Stimulated activated CD4-positive, alpha-beta T cell treated with anti-CD3 and anti-CD28 coated beads, Interleukin-1b, Interleukin-23, amount 100 ng/mL, for 24 hours (primary cell): ENCODE results near the gene TTYH3.

ENCODE experiments used
- DNase-seq, 4 experiments: peaks; one replicate each; pipeline ENCODE4 v3.0.0-alpha.2; 2020; ENCODE audit warnings: low read depth in 4 of 4, low spot score in 1 of 4

Gene TTYH3

GRCh38 chr7:2701832-2702593, 70.2 kb downstream of the TTYH3 start:
- DNase-seq = no peak

- no peak for DNase-seq
These were observed 70.8 kb downstream of the TTYH3 start for GRCh38 chr7:2702594-2702957.

GRCh38 chr7:2705371-2706096, 73.7 kb downstream of the TTYH3 start:
- DNase-seq = no peak

- no peak for DNase-seq
These were observed 74.9 kb downstream of the TTYH3 start for GRCh38 chr7:2706685-2707126.

DNA sequence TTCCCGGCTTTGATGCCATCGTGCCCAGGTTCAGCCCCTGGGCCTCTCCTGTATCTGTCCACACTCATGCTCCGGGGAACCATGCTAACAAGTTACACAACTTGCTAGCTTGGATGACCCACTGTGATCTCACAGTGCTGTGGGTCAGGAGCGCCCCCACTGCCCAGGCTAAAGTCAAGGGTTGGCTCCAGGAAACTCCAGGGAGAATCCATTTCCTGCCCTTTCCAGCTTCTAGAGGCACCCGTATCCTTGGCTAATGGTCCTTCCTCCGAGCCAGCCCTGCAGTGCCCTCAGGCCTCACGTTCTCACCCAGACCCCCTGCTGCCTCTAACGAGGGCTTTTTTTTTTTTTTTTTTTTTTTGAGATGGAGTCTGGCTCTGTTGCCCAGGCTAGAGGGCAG, 75.7 kb downstream of the TTYH3 start:
- no peak for DNase-seq

GRCh38 chr7:2708041-2708440, 76.3 kb downstream of the TTYH3 start:
- no peak for DNase-seq

DNA sequence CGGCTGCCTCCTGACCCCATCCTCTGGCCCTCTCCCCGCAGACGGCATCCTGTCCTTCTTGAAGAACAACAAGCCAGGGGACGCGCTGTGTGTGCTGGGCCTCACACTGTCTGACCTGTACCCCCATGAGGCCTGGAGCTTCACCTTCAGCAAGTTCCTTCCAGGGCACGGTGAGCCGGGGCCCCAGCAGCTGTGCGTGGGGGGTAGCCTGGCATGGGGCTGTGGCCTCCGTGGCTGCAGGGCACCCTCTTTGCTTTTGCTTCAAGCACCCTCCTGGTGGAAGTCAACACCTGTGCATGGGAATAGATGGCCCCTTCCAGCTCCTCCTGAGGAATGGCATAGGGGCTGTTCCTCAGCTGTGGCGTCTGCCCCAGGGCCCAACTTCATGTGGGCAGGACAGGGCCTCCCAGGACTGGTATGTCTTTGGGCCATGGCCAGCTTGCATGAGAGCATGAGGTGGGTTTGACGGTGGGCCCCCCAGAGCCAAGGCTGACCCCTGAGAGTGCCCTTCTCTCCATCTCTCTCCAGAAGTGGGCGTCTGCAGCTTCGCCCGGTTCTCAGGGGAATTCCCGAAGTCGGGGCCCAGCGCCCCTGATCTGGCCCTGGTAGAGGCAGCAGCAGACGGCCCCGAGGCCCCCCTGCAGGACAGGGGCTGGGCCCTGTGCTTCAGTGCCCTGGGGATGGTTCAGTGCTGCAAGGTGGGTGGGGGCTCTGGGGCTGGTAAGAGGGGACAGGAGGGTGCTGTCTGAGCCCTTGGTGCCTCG, 76.9 kb downstream of the TTYH3 start:
- no peak for DNase-seq

GRCh38 chr7:2709553-2710285, 77.9 kb downstream of the TTYH3 start:
- peak; percentile 32 to 69 (median 63) for DNase-seq

GRCh38 chr7:2710286-2710655, 78.5 kb downstream of the TTYH3 start:
- peak in 2 of 4 experiments; percentile 25 to 40 for DNase-seq

GRCh38 chr7:2710901-2711551, 79.2 kb downstream of the TTYH3 start:
- no peak for DNase-seq

GRCh38 chr7:2711895-2712675, 80.3 kb downstream of the TTYH3 start:
- DNase-seq = no peak

GRCh38 chr7:2713370-2713769, 81.6 kb downstream of the TTYH3 start:
- DNase-seq = no peak

- no peak for DNase-seq
These were observed 82.2 kb downstream of the TTYH3 start for GRCh38 chr7:2713978-2714377.
